HG03135 (cell line): ENCODE data around the gene EXOC3.
"Not testable (repeated sequence)": the region's sequence is repeated elsewhere in the genome, so short reads cannot be mapped to it uniquely, and the experiment has no call there.

Experiments used
- ATAC-seq: cut with Tn5 transposase; IDR thresholded peaks from one replicate; pipeline ENCODE4 v1.9.1; 2021; ENCODE audit warnings: mild to moderate bottlenecking, moderate library complexity; ENCODE audit not compliant: unreplicated experiment

EXOC3 gene

GRCh38 chr5:484556-484955 lies 41.6 kb downstream of the EXOC3 start:
- no peak for ATAC-seq

- ATAC-seq, result no peak
These were observed 42.4 kb downstream of the EXOC3 start for GRCh38 chr5:485113-485945.

GRCh38 chr5:485946-486491 lies 43.0 kb downstream of the EXOC3 start:
- ATAC-seq, result no peak

- not testable (repeated sequence) for ATAC-seq
These were observed 43.6 kb downstream of the EXOC3 start for GRCh38 chr5:486597-486996.

- ATAC-seq, result no peak
These were observed 45.3 kb downstream of the EXOC3 start for GRCh38 chr5:488241-488640.

GRCh38 chr5:488744-489688 lies 46.0 kb downstream of the EXOC3 start:
- no peak for ATAC-seq

- no peak for ATAC-seq
These were observed 46.7 kb downstream of the EXOC3 start for GRCh38 chr5:489689-490080.

GRCh38 chr5:490116-491106 lies 47.4 kb downstream of the EXOC3 start:
- no peak for ATAC-seq

- no peak for ATAC-seq
These were observed 48.3 kb downstream of the EXOC3 start for GRCh38 chr5:491119-491855.

- ATAC-seq, result no peak
These were observed 48.8 kb downstream of the EXOC3 start for GRCh38 chr5:491856-492155.

GRCh38 chr5:492314-492893 lies 49.4 kb downstream of the EXOC3 start:
- no peak for ATAC-seq

GRCh38 chr5:493119-493701 lies 50.2 kb downstream of the EXOC3 start:
- ATAC-seq, result no peak

GRCh38 chr5:493758-494157 lies 50.8 kb downstream of the EXOC3 start:
- ATAC-seq, result no peak

- ATAC-seq, result no peak
These were observed 51.8 kb downstream of the EXOC3 start for GRCh38 chr5:494667-495255.

GRCh38 chr5:496028-496427 lies 53.1 kb downstream of the EXOC3 start:
- no peak for ATAC-seq

GRCh38 chr5:497090-497700 lies 54.2 kb downstream of the EXOC3 start:
- ATAC-seq, result no peak

GRCh38 chr5:497871-498509 lies 55.0 kb downstream of the EXOC3 start:
- ATAC-seq, result no peak
